ENCODE results near the gene SLC2A13. TPM values are rescaled to one million over a fixed set of nuclear protein-coding genes. Genes with fewer than 3 reads are reported as not detected.

Gene SLC2A13
- total and polyA plus RNA-seq, 10 of the 15 experiments (the other 5 are each of a cell fraction or from before 2014, with no cell fraction given): 0.05 to 3.7 (median 0.25) TPM

GRCh38 chr12:39971348-39971747 lies 134.5 kb downstream of the SLC2A13 start:
- Histone ChIP-seq H4K20me1 (ENCODE audit: control insufficient read depth, insufficient read depth) (no peaks in the 10 kb centered on the region), H3K36me3 (ENCODE audit: control insufficient read depth in 2 of 2, insufficient read depth in 2 of 2, low read length in 1 of 2) (no peaks in the 10 kb centered on the region), H3K4me2 (ENCODE audit: control insufficient read depth, insufficient read depth) (no peak overlapping the region), H3K79me2 (ENCODE audit: control insufficient read depth, insufficient read depth, low read length) (no peaks in the 10 kb centered on the region), H3K27me3 (replicated peaks in 1 of 2; ENCODE audit: control insufficient read depth in 2 of 2, insufficient read depth in 2 of 2, low read length in 1 of 2) (no peaks in the 10 kb centered on the region), H3K4me1 (ENCODE audit: control insufficient read depth, insufficient read depth, low read length) (no peaks in the 10 kb centered on the region), H3K27ac (ENCODE audit: control insufficient read depth, insufficient read depth) (no peak overlapping the region), H2AFZ (ENCODE audit: control insufficient read depth, low read depth, low read length) (no peak overlapping the region), H3K4me3 (no peak overlapping the region), H3K9ac (ENCODE audit: control insufficient read depth, insufficient read depth, low read length) (no peak overlapping the region), H3K9me3 (replicated peaks; ENCODE audit: control insufficient read depth, insufficient read depth, low read length) (no peaks in the 10 kb centered on the region)
- BruUV-seq (replicated peaks): no TSS peak
- ChIA-PET RAD21 (ENCODE audit: unreplicated experiment) (no interaction called here), CTCF (no interaction called here), POLR2A (no interaction called here), SMC1A (ENCODE audit: uncharacterized antibody, unreplicated experiment) (no interaction called here)
- FAIRE-seq: no peak
- ATAC-seq: no peak
- 26% methylated on average over 1 of the region's 1 CpG for WGBS (ENCODE audit: insufficient coverage, insufficient replicate concordance, low lambda C conversion rate, missing lambda C conversion rate)
- DNase-seq (ENCODE audit: low read depth, low spot score): no peak
- intact Hi-C loops (cut with micrococcal nuclease; ENCODE audit: unreplicated experiment): no loop called here
- in situ Hi-C loops (cut with MboI): no loop called here
- TF ChIP-seq ZNF592 (IDR thresholded peaks at IDR 0.05) (no peak), TAF1 (IDR thresholded peaks at IDR 0.05; ENCODE audit: borderline replicate concordance, low read depth, low read length) (no peak), ZBTB33 (IDR thresholded peaks at IDR 0.05) (no peak), PBX3 (IDR thresholded peaks at IDR 0.05; ENCODE audit: insufficient replicate concordance, low read depth, low read length) (no peak), NFYA (IDR thresholded peaks at IDR 0.05; ENCODE audit: borderline replicate concordance, low read depth, low read length) (no peak), ZNF687 (IDR thresholded peaks at IDR 0.05) (no peak), SP1 (IDR thresholded peaks at IDR 0.05; ENCODE audit: low read depth, low read length) (no peak), ZBTB40 (IDR thresholded peaks at IDR 0.05; ENCODE audit: borderline replicate concordance) (no peak)

All from GM12878 (cell line).